ENCODE results near the gene SFRP2. TPM values are rescaled to one million over a fixed set of nuclear protein-coding genes. Genes with fewer than 3 reads are reported as not detected.

SFRP2 gene
- total RNA-seq, 3 donors from 2014 or later, result 6.9 to 60.4 (median 54.1) TPM

- no peaks in the 10 kb centered on the region for H3K9me3 ChIP-seq
- H3K27me3 ChIP-seq, result peaks cover 9 to 56% of the 10 kb centered on the region in 2 donors
- H3K4me1 ChIP-seq, result peaks cover 0 to 4% of the 10 kb centered on the region in 2 donors
- H3K4me3 ChIP-seq, result peak overlapping the region; percentile 26 to 78 (median 59)
- intact Hi-C loops (cut with DNase I; ENCODE audit: low total_unique reads), result no loop called here
- no peaks in the 10 kb centered on the region for H3K36me3 ChIP-seq
- TF ChIP-seq CTCF (IDR thresholded peaks at IDR 0.05) (no peak), POLR2AphosphoS5 (IDR thresholded peaks at IDR 0.05) (no peak)
- peak overlapping the region; percentile 69 to 87 for H3K27ac ChIP-seq
- no peak for DNase-seq (ENCODE audit: low spot score in 2 of 2)
These were observed 1.6 kb upstream of the SFRP2 start for GRCh38 chr4:153790500-153790865.

GRCh38 chr4:153789741-153790499, 1.0 kb upstream of the SFRP2 start:
- no peak for DNase-seq (ENCODE audit: low spot score in 2 of 2)
- peaks cover 9 to 56% of the 10 kb centered on the region in 2 donors for H3K27me3 ChIP-seq
- intact Hi-C loops (cut with DNase I; ENCODE audit: low total_unique reads), result no loop called here
- H3K36me3 ChIP-seq, result no peaks in the 10 kb centered on the region
- peak overlapping the region; percentile 69 to 87 for H3K27ac ChIP-seq
- no peak for TF ChIP-seq POLR2A (IDR thresholded peaks at IDR 0.05)
- H3K4me3 ChIP-seq, result peak overlapping the region; percentile 41 to 78 (median 59)
- H3K4me1 ChIP-seq, result peaks cover 0 to 4% of the 10 kb centered on the region in 2 donors
- no peaks in the 10 kb centered on the region for H3K9me3 ChIP-seq

- Histone ChIP-seq H3K36me3 (no peaks in the 10 kb centered on the region), H3K27me3 (peaks cover 9 to 55% of the 10 kb centered on the region in 2 donors), H3K4me3 (peak overlapping the region; percentile 41 to 78 (median 59)), H3K27ac (peak overlapping the region; percentile 69 to 87), H3K9me3 (no peaks in the 10 kb centered on the region), H3K4me1 (peaks cover 0 to 4% of the 10 kb centered on the region in 2 donors)
- DNase-seq (ENCODE audit: low spot score in 2 of 2), result no peak
- TF ChIP-seq CTCF (IDR thresholded peaks at IDR 0.05) (no peak), POLR2A (IDR thresholded peaks at IDR 0.05) (no peak), POLR2AphosphoS5 (IDR thresholded peaks at IDR 0.05) (no peak)
- intact Hi-C loops (cut with DNase I; ENCODE audit: low total_unique reads), result no loop called here
These were observed 851 bp downstream of the SFRP2 start for GRCh38 chr4:153788051-153788412.

- intact Hi-C loops (cut with DNase I; ENCODE audit: low total_unique reads), result no loop called here
- Histone ChIP-seq H3K27me3 (peaks cover 6 to 51% of the 10 kb centered on the region in 2 donors), H3K4me1 (peaks cover 0 to 4% of the 10 kb centered on the region in 2 donors), H3K4me3 (peak overlapping the region; percentile 41 to 78 (median 59)), H3K36me3 (no peaks in the 10 kb centered on the region), H3K9me3 (no peaks in the 10 kb centered on the region), H3K27ac (peak overlapping the region; percentile 69 to 87)
- no peak for DNase-seq (ENCODE audit: low spot score in 2 of 2)
- TF ChIP-seq POLR2A (IDR thresholded peaks at IDR 0.05) (no peak), CTCF (IDR thresholded peaks at IDR 0.05) (no peak), POLR2AphosphoS5 (IDR thresholded peaks at IDR 0.05) (no peak)
These were observed 1.3 kb downstream of the SFRP2 start for GRCh38 chr4:153787575-153787974.

GRCh38 chr4:153787061-153787560, 1.8 kb downstream of the SFRP2 start:
- Histone ChIP-seq H3K27me3 (peaks cover 6 to 46% of the 10 kb centered on the region in 2 donors), H3K4me3 (peak overlapping the region in 2 of 3 donors; percentile 59 to 78), H3K9me3 (no peaks in the 10 kb centered on the region), H3K27ac (no peak overlapping the region), H3K4me1 (peaks cover 0 to 4% of the 10 kb centered on the region in 2 donors), H3K36me3 (no peaks in the 10 kb centered on the region)
- intact Hi-C loops (cut with DNase I; ENCODE audit: low total_unique reads), result no loop called here
- TF ChIP-seq POLR2AphosphoS5 (IDR thresholded peaks at IDR 0.05) (no peak), CTCF (IDR thresholded peaks at IDR 0.05) (no peak)
- DNase-seq (ENCODE audit: low spot score in 2 of 2), result no peak

Measured in breast epithelium (tissue), 4 donors.